ENCODE results near the gene ANKMY2.
"Not testable (repeated sequence)": the region's sequence is repeated elsewhere in the genome, so short reads cannot be mapped to it uniquely, and the experiment has no call there.

The ANKMY2 gene

DNA sequence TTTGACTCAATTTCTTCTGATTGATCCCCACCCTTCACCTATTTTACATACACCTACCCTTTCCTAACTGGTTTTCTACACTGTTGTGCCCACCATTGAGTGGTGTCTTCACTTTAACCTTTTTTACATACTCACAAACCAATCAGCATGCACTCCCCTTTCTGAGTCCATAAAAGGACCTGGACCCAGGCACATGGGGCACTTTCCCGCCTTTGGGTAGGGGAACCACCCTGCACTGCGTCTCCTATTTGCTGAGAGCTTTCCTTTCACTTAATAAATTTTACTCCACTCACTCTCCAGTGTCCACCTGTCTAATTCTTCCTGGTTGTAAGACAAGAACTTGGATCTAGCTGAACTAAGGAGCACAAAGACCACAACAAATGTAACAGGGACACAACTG, 33.8 kb downstream of the ANKMY2 start:
- Histone ChIP-seq H3K9ac (ENCODE audit: low read length) (no peak overlapping the region), H3K9me3 (ENCODE audit: low read length) (no peaks in the 10 kb centered on the region), H3K4me1 (ENCODE audit: insufficient read depth, low read length) (no peaks in the 10 kb centered on the region), H3K4me3 (ENCODE audit: low read depth in 1 of 2, low read length in 2 of 2) (no peak overlapping the region), H3K36me3 (ENCODE audit: insufficient read depth, low read length) (peaks cover 46% of the 10 kb centered on the region), H3K27ac (ENCODE audit: low read depth, low read length) (no peak overlapping the region), H3K27me3 (ENCODE audit: control insufficient read depth in 1 of 2, insufficient read depth in 2 of 2, low read length in 2 of 2) (no peaks in the 10 kb centered on the region)

GRCh38 chr7:16609842-16610450, 35.6 kb downstream of the ANKMY2 start:
- Histone ChIP-seq H3K27me3 (ENCODE audit: control insufficient read depth in 1 of 2, insufficient read depth in 2 of 2, low read length in 2 of 2) (no peaks in the 10 kb centered on the region), H3K36me3 (ENCODE audit: insufficient read depth, low read length) (peaks cover 41% of the 10 kb centered on the region), H3K4me3 (ENCODE audit: low read depth in 1 of 2, low read length in 2 of 2) (no peak overlapping the region), H3K27ac (ENCODE audit: low read depth, low read length) (no peak overlapping the region), H3K4me1 (ENCODE audit: insufficient read depth, low read length) (no peaks in the 10 kb centered on the region), H3K9me3 (ENCODE audit: low read length) (no peaks in the 10 kb centered on the region), H3K9ac (ENCODE audit: low read length) (no peak overlapping the region)

GRCh38 chr7:16606704-16607103, 38.9 kb downstream of the ANKMY2 start:
- Histone ChIP-seq H3K4me3 (ENCODE audit: low read depth in 1 of 2, low read length in 2 of 2) (no peak overlapping the region), H3K4me1 (ENCODE audit: insufficient read depth, low read length) (no peaks in the 10 kb centered on the region), H3K27ac (ENCODE audit: low read depth, low read length) (no peak overlapping the region), H3K9ac (ENCODE audit: low read length) (no peak overlapping the region), H3K27me3 (ENCODE audit: control insufficient read depth in 1 of 2, insufficient read depth in 2 of 2, low read length in 2 of 2) (no peaks in the 10 kb centered on the region), H3K9me3 (ENCODE audit: low read length) (no peaks in the 10 kb centered on the region), H3K36me3 (ENCODE audit: insufficient read depth, low read length) (peaks cover 34% of the 10 kb centered on the region)

- H3K27me3 ChIP-seq (ENCODE audit: control insufficient read depth in 1 of 2, insufficient read depth in 2 of 2, low read length in 2 of 2) = no peaks in the 10 kb centered on the region
- H3K4me3 ChIP-seq (ENCODE audit: low read depth in 1 of 2, low read length in 2 of 2) = no peak overlapping the region
- H3K9ac ChIP-seq (ENCODE audit: low read length) = no peak overlapping the region
- no peak overlapping the region for H3K27ac ChIP-seq (ENCODE audit: low read depth, low read length)
- no peaks in the 10 kb centered on the region for H3K9me3 ChIP-seq (ENCODE audit: low read length)
- H3K36me3 ChIP-seq (ENCODE audit: insufficient read depth, low read length) = peaks cover 34% of the 10 kb centered on the region
- no peaks in the 10 kb centered on the region for H3K4me1 ChIP-seq (ENCODE audit: insufficient read depth, low read length)
Observed at GRCh38 chr7:16604054-16604453, 41.5 kb downstream of the ANKMY2 start.

- no peaks in the 10 kb centered on the region for H3K27me3 ChIP-seq (ENCODE audit: control insufficient read depth in 1 of 2, insufficient read depth in 2 of 2, low read length in 2 of 2)
- peaks cover 34% of the 10 kb centered on the region for H3K36me3 ChIP-seq (ENCODE audit: insufficient read depth, low read length)
- no peak overlapping the region for H3K27ac ChIP-seq (ENCODE audit: low read depth, low read length)
- no peaks in the 10 kb centered on the region for H3K9me3 ChIP-seq (ENCODE audit: low read length)
- no peak overlapping the region for H3K9ac ChIP-seq (ENCODE audit: low read length)
- H3K4me3 ChIP-seq (ENCODE audit: low read depth in 1 of 2, low read length in 2 of 2) = no peak overlapping the region
- H3K4me1 ChIP-seq (ENCODE audit: insufficient read depth, low read length) = no peaks in the 10 kb centered on the region
Observed at GRCh38 chr7:16603633-16604032, 41.9 kb downstream of the ANKMY2 start.

GRCh38 chr7:16599860-16600259, 45.7 kb downstream of the ANKMY2 start:
- Histone ChIP-seq H3K27me3 (ENCODE audit: control insufficient read depth in 1 of 2, insufficient read depth in 2 of 2, low read length in 2 of 2) (no peaks in the 10 kb centered on the region), H3K4me1 (ENCODE audit: insufficient read depth, low read length) (no peaks in the 10 kb centered on the region), H3K27ac (ENCODE audit: low read depth, low read length) (no peak overlapping the region), H3K36me3 (ENCODE audit: insufficient read depth, low read length) (peaks cover 25% of the 10 kb centered on the region), H3K9ac (ENCODE audit: low read length) (no peak overlapping the region), H3K4me3 (ENCODE audit: low read depth in 1 of 2, low read length in 2 of 2) (no peak overlapping the region), H3K9me3 (ENCODE audit: low read length) (no peaks in the 10 kb centered on the region)

DNA sequence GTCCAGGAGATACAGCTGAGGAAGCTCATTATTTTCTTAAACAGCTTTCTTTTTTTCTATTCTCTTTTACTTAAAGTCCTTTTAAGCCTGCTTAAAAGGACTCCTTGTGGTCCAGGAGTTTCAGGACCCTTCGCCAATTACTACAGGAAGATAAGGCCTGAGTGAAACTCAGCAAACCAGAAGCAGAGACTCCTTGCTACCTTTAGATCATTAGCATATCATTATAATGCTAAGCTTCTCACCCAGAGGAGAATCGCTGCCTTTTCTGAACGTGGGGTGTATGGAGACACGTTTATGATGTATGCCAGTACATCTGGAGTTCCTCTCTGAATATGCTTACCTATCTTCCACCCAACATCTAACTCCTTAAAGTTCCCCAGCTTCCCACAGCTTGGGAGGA, 47.5 kb downstream of the ANKMY2 start:
- H3K9me3 ChIP-seq (ENCODE audit: low read length) = no peaks in the 10 kb centered on the region
- H3K27me3 ChIP-seq (ENCODE audit: control insufficient read depth in 1 of 2, insufficient read depth in 2 of 2, low read length in 2 of 2) = no peaks in the 10 kb centered on the region
- H3K27ac ChIP-seq (ENCODE audit: low read depth, low read length) = no peak overlapping the region
- H3K4me1 ChIP-seq (ENCODE audit: insufficient read depth, low read length) = no peaks in the 10 kb centered on the region
- H3K36me3 ChIP-seq (ENCODE audit: insufficient read depth, low read length) = peaks cover 18% of the 10 kb centered on the region
- no peak overlapping the region for H3K4me3 ChIP-seq (ENCODE audit: low read depth in 1 of 2, low read length in 2 of 2)
- no peak overlapping the region for H3K9ac ChIP-seq (ENCODE audit: low read length)

DNA sequence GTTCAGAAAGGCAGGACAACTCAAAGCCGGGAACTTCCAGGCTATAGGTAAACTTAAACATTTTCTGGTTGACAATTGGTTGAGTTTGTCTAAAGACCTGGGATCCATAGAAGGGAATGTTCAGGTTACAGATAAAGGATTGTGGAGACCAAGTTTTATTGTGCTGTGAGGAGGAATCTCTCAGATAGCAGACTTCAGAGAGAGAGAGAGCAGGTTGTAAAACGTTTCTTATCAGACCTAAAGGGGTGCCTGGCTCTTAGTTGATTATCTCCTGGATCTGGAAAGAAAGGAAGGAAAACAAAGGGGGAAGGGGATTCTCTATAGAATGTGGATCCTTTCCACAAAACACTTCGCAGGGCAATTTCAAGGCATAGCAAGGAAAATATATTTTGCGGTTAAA, 50.0 kb downstream of the ANKMY2 start:
- H3K4me1 ChIP-seq (ENCODE audit: insufficient read depth, low read length); H3K27ac ChIP-seq (ENCODE audit: low read depth, low read length); H3K9me3 ChIP-seq (ENCODE audit: low read length); H3K9ac ChIP-seq (ENCODE audit: low read length); H3K27me3 ChIP-seq (ENCODE audit: control insufficient read depth in 1 of 2, insufficient read depth in 2 of 2, low read length in 2 of 2); H3K4me3 ChIP-seq (ENCODE audit: low read depth in 1 of 2, low read length in 2 of 2); H3K36me3 ChIP-seq (ENCODE audit: insufficient read depth, low read length): not testable (repeated sequence)

DNA sequence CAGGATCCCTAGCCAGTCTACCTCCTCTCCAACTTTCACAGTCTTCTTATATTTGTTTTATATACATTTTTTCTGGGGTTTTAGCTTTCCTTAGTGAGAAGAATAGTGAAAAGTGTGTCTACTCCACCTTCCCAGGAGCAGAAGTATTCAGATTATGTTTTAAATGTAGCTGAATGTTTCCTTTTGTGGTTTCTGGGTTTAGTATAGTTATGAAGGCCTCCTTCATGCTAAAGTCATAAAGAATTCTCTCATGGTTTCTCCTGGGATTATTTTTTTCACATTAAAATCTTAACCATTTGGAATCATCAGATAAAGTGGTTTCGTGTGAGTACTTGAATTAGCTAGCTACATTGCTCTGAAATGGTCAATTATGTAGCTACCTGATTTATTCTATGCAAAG, 50.9 kb downstream of the ANKMY2 start:
- Histone ChIP-seq H3K9ac (ENCODE audit: low read length) (no peak overlapping the region), H3K9me3 (ENCODE audit: low read length) (no peaks in the 10 kb centered on the region), H3K4me3 (ENCODE audit: low read depth in 1 of 2, low read length in 2 of 2) (no peak overlapping the region), H3K36me3 (ENCODE audit: insufficient read depth, low read length) (no peaks in the 10 kb centered on the region), H3K27ac (ENCODE audit: low read depth, low read length) (no peak overlapping the region), H3K4me1 (ENCODE audit: insufficient read depth, low read length) (no peaks in the 10 kb centered on the region), H3K27me3 (ENCODE audit: control insufficient read depth in 1 of 2, insufficient read depth in 2 of 2, low read length in 2 of 2) (no peaks in the 10 kb centered on the region)

DNA sequence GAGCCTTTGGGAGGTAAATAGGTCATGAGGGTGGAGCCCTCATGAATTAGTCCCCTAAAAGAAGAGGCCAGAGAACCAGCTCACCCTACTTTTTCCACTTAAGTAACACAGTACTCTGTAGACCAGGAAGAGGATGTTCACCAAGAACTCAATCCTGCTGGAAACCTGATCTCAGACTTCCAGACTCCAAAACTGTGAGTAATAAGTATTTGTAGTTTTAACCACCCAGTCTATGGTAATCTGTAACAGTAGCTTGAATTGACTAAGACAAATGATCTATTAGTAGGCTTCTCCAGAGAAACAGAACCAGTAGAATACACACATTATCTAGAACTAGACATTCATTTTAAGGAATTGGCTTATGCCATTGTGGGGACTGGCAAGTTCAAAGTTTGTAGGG, 51.5 kb downstream of the ANKMY2 start:
- H3K9ac ChIP-seq (ENCODE audit: low read length) = no peak overlapping the region
- H3K27ac ChIP-seq (ENCODE audit: low read depth, low read length) = no peak overlapping the region
- no peaks in the 10 kb centered on the region for H3K9me3 ChIP-seq (ENCODE audit: low read length)
- no peak overlapping the region for H3K4me3 ChIP-seq (ENCODE audit: low read depth in 1 of 2, low read length in 2 of 2)
- no peaks in the 10 kb centered on the region for H3K4me1 ChIP-seq (ENCODE audit: insufficient read depth, low read length)
- H3K27me3 ChIP-seq (ENCODE audit: control insufficient read depth in 1 of 2, insufficient read depth in 2 of 2, low read length in 2 of 2) = no peaks in the 10 kb centered on the region
- H3K36me3 ChIP-seq (ENCODE audit: insufficient read depth, low read length) = no peaks in the 10 kb centered on the region

DNA sequence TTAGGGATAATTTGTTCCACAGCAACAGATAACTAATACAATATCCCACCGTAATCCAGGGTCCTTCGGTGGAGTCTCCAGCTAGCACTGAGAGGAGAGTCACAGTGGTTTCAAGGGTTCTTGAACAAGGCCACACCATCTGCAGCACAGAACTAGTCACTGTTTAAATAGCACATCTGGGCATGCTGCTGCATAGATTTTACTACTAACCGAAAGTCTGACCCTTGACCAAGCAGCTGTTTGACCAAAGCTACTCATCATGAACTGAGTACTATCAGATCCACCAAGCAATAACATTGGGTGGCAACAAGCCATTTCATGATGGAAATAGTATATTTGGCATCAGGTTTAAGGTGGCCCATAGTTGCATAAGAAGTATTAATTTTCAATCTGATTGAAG, 53.2 kb downstream of the ANKMY2 start:
- Histone ChIP-seq H3K9ac (ENCODE audit: low read length) (no peak overlapping the region), H3K4me1 (ENCODE audit: insufficient read depth, low read length) (no peaks in the 10 kb centered on the region), H3K27ac (ENCODE audit: low read depth, low read length) (no peak overlapping the region), H3K27me3 (ENCODE audit: control insufficient read depth in 1 of 2, insufficient read depth in 2 of 2, low read length in 2 of 2) (no peaks in the 10 kb centered on the region), H3K9me3 (ENCODE audit: low read length) (no peaks in the 10 kb centered on the region), H3K36me3 (ENCODE audit: insufficient read depth, low read length) (no peaks in the 10 kb centered on the region), H3K4me3 (ENCODE audit: low read depth in 1 of 2, low read length in 2 of 2) (no peak overlapping the region)

- Histone ChIP-seq H3K9ac (ENCODE audit: low read length) (no peak overlapping the region), H3K4me1 (ENCODE audit: insufficient read depth, low read length) (no peaks in the 10 kb centered on the region), H3K27ac (ENCODE audit: low read depth, low read length) (no peak overlapping the region), H3K36me3 (ENCODE audit: insufficient read depth, low read length) (no peaks in the 10 kb centered on the region), H3K27me3 (ENCODE audit: control insufficient read depth in 1 of 2, insufficient read depth in 2 of 2, low read length in 2 of 2) (no peaks in the 10 kb centered on the region), H3K9me3 (ENCODE audit: low read length) (no peaks in the 10 kb centered on the region), H3K4me3 (ENCODE audit: low read depth in 1 of 2, low read length in 2 of 2) (no peak overlapping the region)
Observed at GRCh38 chr7:16590424-16590823, 55.1 kb downstream of the ANKMY2 start.
